Neural progenitor cell (in vitro differentiated cells): Measurements from ENCODE around the gene SKIL.

ENCODE experiments used
- EZH2 ChIP-seq: fragments of 200-600 bp; sonication (generic); IDR thresholded peaks from 2 replicates; pipeline ENCODE4 v1.6.1; 2017; ENCODE audit warnings: antibody characterized with exemption, mild to moderate bottlenecking, moderate library complexity
- TF ChIP-seq, protein P1 (sequence below): fragments of 200-600 bp; sonication (generic); IDR thresholded peaks from 2 replicates; pipeline ENCODE4 v1.5.1; 2017; ENCODE audit warnings: antibody characterized with exemption, mild to moderate bottlenecking

DNA sequence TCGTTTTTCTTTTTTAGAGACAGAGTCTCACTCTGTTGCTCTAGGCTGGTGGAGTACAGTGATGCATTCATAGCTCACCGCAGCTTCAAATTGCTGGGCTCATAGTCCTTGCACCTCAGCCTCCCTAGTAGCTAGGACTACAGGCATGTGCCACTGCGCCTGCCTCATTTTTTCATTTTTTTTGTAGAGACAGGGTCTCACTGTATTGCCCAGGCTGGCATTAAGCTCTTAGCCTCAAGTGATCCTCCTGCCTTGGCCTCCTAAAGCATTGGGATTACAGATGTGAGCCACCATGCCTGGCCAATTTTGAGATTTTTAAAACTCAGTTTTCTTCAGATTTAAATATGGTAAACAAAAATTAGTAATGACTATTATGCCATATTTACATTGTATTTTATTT, 29.0 kb downstream of the SKIL start:
- TF ChIP-seq, protein P1, sequence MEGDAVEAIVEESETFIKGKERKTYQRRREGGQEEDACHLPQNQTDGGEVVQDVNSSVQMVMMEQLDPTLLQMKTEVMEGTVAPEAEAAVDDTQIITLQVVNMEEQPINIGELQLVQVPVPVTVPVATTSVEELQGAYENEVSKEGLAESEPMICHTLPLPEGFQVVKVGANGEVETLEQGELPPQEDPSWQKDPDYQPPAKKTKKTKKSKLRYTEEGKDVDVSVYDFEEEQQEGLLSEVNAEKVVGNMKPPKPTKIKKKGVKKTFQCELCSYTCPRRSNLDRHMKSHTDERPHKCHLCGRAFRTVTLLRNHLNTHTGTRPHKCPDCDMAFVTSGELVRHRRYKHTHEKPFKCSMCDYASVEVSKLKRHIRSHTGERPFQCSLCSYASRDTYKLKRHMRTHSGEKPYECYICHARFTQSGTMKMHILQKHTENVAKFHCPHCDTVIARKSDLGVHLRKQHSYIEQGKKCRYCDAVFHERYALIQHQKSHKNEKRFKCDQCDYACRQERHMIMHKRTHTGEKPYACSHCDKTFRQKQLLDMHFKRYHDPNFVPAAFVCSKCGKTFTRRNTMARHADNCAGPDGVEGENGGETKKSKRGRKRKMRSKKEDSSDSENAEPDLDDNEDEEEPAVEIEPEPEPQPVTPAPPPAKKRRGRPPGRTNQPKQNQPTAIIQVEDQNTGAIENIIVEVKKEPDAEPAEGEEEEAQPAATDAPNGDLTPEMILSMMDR = no peak
- TF ChIP-seq EZH2 = no peak
